Neural progenitor cell (in vitro differentiated cells): ENCODE data around the gene SMAD2.

Experiments
- CTCF ChIP-seq: fragments of 200-600 bp; sonication (generic); IDR thresholded peaks from 2 replicates; pipeline ENCODE4 v1.5.1; 2017; ENCODE audit warnings: antibody characterized with exemption, mild to moderate bottlenecking
- EZH2phosphoT487 ChIP-seq: fragments of 200-600 bp; sonication (generic); IDR thresholded peaks from 2 replicates; pipeline ENCODE4 v1.6.1; 2017; ENCODE audit warnings: antibody characterized with exemption

GRCh38 chr18:47915229-47915628 is 15.2 kb downstream of the SMAD2 start:
- TF ChIP-seq CTCF (no peak), EZH2phosphoT487 (no peak)
